H9 (cell line): ENCODE measurements around the gene MIER2. TPM values are rescaled to one million over a fixed set of nuclear protein-coding genes. Genes with fewer than 3 reads are reported as not detected.

Experiments
- DNase-seq: peaks from one replicate; pipeline ENCODE4 v3.0.0-alpha.2; 2017
- H2AFZ ChIP-seq: one replicate; pipeline ENCODE4 v1.6.1; 2013; ENCODE audit warnings: mild to moderate bottlenecking, low read length, control low read depth, moderate library complexity
- H2AK5ac ChIP-seq: 2 replicates; pipeline ENCODE4 v1.6.1; 2013; ENCODE audit warnings: low read length, control low read depth, mixed read lengths; ENCODE audit not compliant: insufficient read length
- H2BK120ac ChIP-seq: one replicate; pipeline ENCODE4 v1.6.1; 2013; ENCODE audit warnings: low read depth, mild to moderate bottlenecking, low read length, control low read depth, inconsistent platforms; ENCODE audit not compliant: poor library complexity, severe bottlenecking
- H2BK12ac ChIP-seq: 2 replicates; pipeline ENCODE4 v1.6.1; 2013; ENCODE audit warnings: low read length, control low read depth, mixed read lengths, low read depth; ENCODE audit not compliant: insufficient read length
- H2BK15ac ChIP-seq: 2 replicates; pipeline ENCODE4 v1.6.1; 2013; ENCODE audit warnings: low read depth, low read length, control low read depth
- H2BK20ac ChIP-seq: one replicate; pipeline ENCODE4 v1.6.1; 2013; ENCODE audit warnings: low read depth, mild to moderate bottlenecking, low read length, control low read depth, inconsistent platforms; ENCODE audit not compliant: poor library complexity, severe bottlenecking
- H2BK5ac ChIP-seq: 2 replicates; pipeline ENCODE4 v1.6.1; 2013; ENCODE audit warnings: low read length, control low read depth, mixed read lengths; ENCODE audit not compliant: insufficient read length
- H3K14ac ChIP-seq: 2 replicates; pipeline ENCODE4 v1.6.1; 2013; ENCODE audit warnings: low read length, control low read depth; ENCODE audit not compliant: insufficient read depth
- H3K18ac ChIP-seq: 2 replicates; pipeline ENCODE4 v1.6.1; 2013; ENCODE audit warnings: low read depth, mild to moderate bottlenecking, mixed read lengths, low read length, control low read depth; ENCODE audit not compliant: insufficient read length
- H3K23ac ChIP-seq: 2 replicates; pipeline ENCODE4 v1.6.1; 2013; ENCODE audit warnings: low read length, control low read depth, mixed read lengths, low read depth; ENCODE audit not compliant: insufficient read length
- H3K23me2 ChIP-seq: 2 replicates; pipeline ENCODE4 v1.6.1; 2013; ENCODE audit warnings: low read depth, mild to moderate bottlenecking, mixed read lengths, low read length, control low read depth; ENCODE audit not compliant: insufficient read length, poor library complexity, severe bottlenecking
- H3K27ac ChIP-seq: 2 replicates; pipeline ENCODE4 v1.5.1; 2013; ENCODE audit warnings: low read length, control low read depth, mixed read lengths, low read depth; ENCODE audit not compliant: insufficient read length
- H3K27me3 ChIP-seq: 2 replicates; pipeline ENCODE4 v1.6.1; 2013; ENCODE audit warnings: low read length, control low read depth, inconsistent platforms; ENCODE audit not compliant: insufficient read depth
- H3K4ac ChIP-seq: 2 replicates; pipeline ENCODE4 v1.6.1; 2013; ENCODE audit warnings: low read depth, mild to moderate bottlenecking, control low read depth, inconsistent platforms, low read length, moderate library complexity
- H3K4me1 ChIP-seq: 2 replicates; pipeline ENCODE4 v1.6.1; 2013; ENCODE audit warnings: low read length, control low read depth, inconsistent platforms; ENCODE audit not compliant: insufficient read depth
- H3K4me2 ChIP-seq: 2 replicates; pipeline ENCODE4 v1.6.1; 2013; ENCODE audit warnings: low read length, control low read depth, mixed read lengths; ENCODE audit not compliant: insufficient read length, insufficient read depth
- H3K56ac ChIP-seq: 2 replicates; pipeline ENCODE4 v1.6.1; 2013; ENCODE audit warnings: low read depth, mild to moderate bottlenecking, mixed read lengths, low read length, control low read depth; ENCODE audit not compliant: insufficient read length
- H3K79me1 ChIP-seq: 2 replicates; pipeline ENCODE4 v1.6.1; 2013; ENCODE audit warnings: low read depth, mild to moderate bottlenecking, moderate library complexity, low read length, control low read depth, inconsistent platforms; ENCODE audit not compliant: insufficient read depth, poor library complexity, severe bottlenecking
- H3K79me2 ChIP-seq: 2 replicates; pipeline ENCODE4 v1.6.1; 2013; ENCODE audit warnings: low read length, control low read depth, inconsistent platforms; ENCODE audit not compliant: insufficient read depth
- H3K9ac ChIP-seq: 2 replicates; pipeline ENCODE4 v1.6.1; 2013; ENCODE audit warnings: low read length, control low read depth, mixed read lengths; ENCODE audit not compliant: insufficient read length; ENCODE audit errors: extremely low read depth
- H3K9me3 ChIP-seq: one replicate; pipeline ENCODE4 v1.6.1; 2013; ENCODE audit warnings: low read depth, low read length, inconsistent platforms; ENCODE audit not compliant: control insufficient read depth
- H3T11ph ChIP-seq: one replicate; pipeline ENCODE4 v1.6.1; 2013; ENCODE audit warnings: mild to moderate bottlenecking, low read length, control low read depth, inconsistent platforms
- H4K20me1 ChIP-seq: one replicate; pipeline ENCODE4 v1.6.1; 2013; ENCODE audit not compliant: control insufficient read depth, insufficient read length, insufficient read depth
- H4K5ac ChIP-seq: 2 replicates; pipeline ENCODE4 v1.6.1; 2013; ENCODE audit warnings: low read depth, mild to moderate bottlenecking, mixed read lengths, low read length, control low read depth; ENCODE audit not compliant: insufficient read length
- H4K8ac ChIP-seq: replicated peaks from 2 replicates; pipeline ENCODE4 v1.6.1; 2013; ENCODE audit warnings: low read length, control low read depth, mixed read lengths, low read depth; ENCODE audit not compliant: insufficient read length
- H4K91ac ChIP-seq: 2 replicates; pipeline ENCODE4 v1.6.1; 2013; ENCODE audit warnings: low read depth, mild to moderate bottlenecking, moderate library complexity, mixed read lengths, low read length, control low read depth; ENCODE audit not compliant: insufficient read length
- H3K27ac Mint-ChIP-seq, 3 experiments: 2 replicates in 2 of 3; 3 replicates in 1 of 3; pipeline ENCODE4 v1.8.0; 2020 to 2021; ENCODE audit warnings: mixed read lengths in 3 of 3, mild to moderate bottlenecking in 1 of 3, moderate library complexity in 1 of 3
- H3K27me3 Mint-ChIP-seq: 2 replicates; pipeline ENCODE4 v1.8.0; 2021; ENCODE audit warnings: low read depth, mild to moderate bottlenecking, moderate library complexity, mixed read lengths
- H3K36me3 Mint-ChIP-seq, 3 experiments: 2 replicates in 2 of 3; 3 replicates in 1 of 3; pipeline ENCODE4 v1.8.0; 2020 to 2021; ENCODE audit warnings: low read depth in 3 of 3, mixed read lengths in 3 of 3; ENCODE audit not compliant: insufficient read depth in 1 of 3
- H3K4me1 Mint-ChIP-seq, 2 experiments: 2 replicates each; pipeline ENCODE4 v1.8.0; 2020; ENCODE audit warnings: mixed read lengths in 2 of 2
- H3K4me3 Mint-ChIP-seq, 2 experiments: 2 replicates in 1 of 2; 3 replicates in 1 of 2; pipeline ENCODE4 v1.8.0; 2020 to 2021; ENCODE audit warnings: mild to moderate bottlenecking in 2 of 2, mixed read lengths in 2 of 2, moderate library complexity in 1 of 2
- H3K9me3 Mint-ChIP-seq, 2 experiments: 2 replicates in 1 of 2; 3 replicates in 1 of 2; pipeline ENCODE4 v1.8.0; 2020; ENCODE audit warnings: mild to moderate bottlenecking in 2 of 2, mixed read lengths in 2 of 2, moderate library complexity in 1 of 2
- CTCF ChIP-seq: fragments of 200-600 bp; sonication (generic); conservative IDR thresholded peaks from 3 replicates; pipeline ENCODE4 v1.8.0; 2021; ENCODE audit warnings: antibody characterized with exemption, mild to moderate bottlenecking
- WGBS: extraction: QIAGEN DNeasy Blood & Tissue Kit; methylation state at CpG from one replicate; pipeline ENCODE4 v1.1.7; 2013; ENCODE audit warnings: missing lambda C conversion rate, low lambda C conversion rate, mixed read lengths; ENCODE audit not compliant: insufficient read length; ENCODE audit errors: extremely low coverage; 5-methylcytosine and 5-hydroxymethylcytosine counted together
- total RNA-seq: library from RNA; stranded (reverse); gene quantifications from 2 replicates; pipeline ENCODE4 v1.2.1, GENCODE V29; 2021

Gene MIER2
- total RNA-seq, 1 experiment from 2014 or later, result 60.5 TPM

- Histone ChIP-seq H3K23me2 (no peaks in the 10 kb centered on the region), H3K79me1 (peaks cover 8% of the 10 kb centered on the region), H4K91ac (no peak overlapping the region), H2BK15ac (no peak overlapping the region), H4K20me1 (no peaks in the 10 kb centered on the region), H2BK5ac (no peak overlapping the region), H3K4me2 (no peak overlapping the region), H3K27me3 (no peaks in the 10 kb centered on the region), H3K9ac (no peak overlapping the region), H3K23ac (no peak overlapping the region), H2BK20ac (no peak overlapping the region), H2BK12ac (no peak overlapping the region), H3K18ac (no peak overlapping the region), H2AK5ac (no peak overlapping the region), H3K14ac (no peak overlapping the region), H3K79me2 (peaks cover 9% of the 10 kb centered on the region; the same call in 1 of the 2 replicates), H4K8ac (no peak overlapping the region), H3K4ac (no peak overlapping the region), H4K5ac (no peak overlapping the region), H3K4me1 (no peaks in the 10 kb centered on the region), H2BK120ac (no peak overlapping the region), H3K27ac (no peak overlapping the region), H3T11ph (no peak overlapping the region), H3K9me3 (no peaks in the 10 kb centered on the region), H3K56ac (no peak overlapping the region), H2AFZ (no peak overlapping the region)
- Mint-ChIP-seq H3K27me3 (no peaks in the 10 kb centered on the region), H3K27ac (no peak overlapping the region), H3K4me3 (no peak overlapping the region), H3K4me1 (no peaks in the 10 kb centered on the region), H3K9me3 (peaks cover 6 to 10% of the 10 kb centered on the region in 2 experiments; a peak in 4 of 5 replicates), H3K36me3 (peaks cover 58 to 74% (median 69%) of the 10 kb centered on the region in 3 experiments)
- no peak for TF ChIP-seq CTCF
- WGBS, result no CpG with 5 or more reads among the region's 7 CpGs
- peak; percentile 16 for DNase-seq
Measured at GRCh38 chr19:329876-330275, 14.7 kb downstream of the MIER2 start.
